Stimulated activated CD8-positive, alpha-beta memory T cell treated with anti-CD3 and anti-CD28 coated beads, Interleukin-2, amount 100 ng/mL, for 1 hour (primary cell): ENCODE data around the gene DLGAP5.
A peak's percentile ranks its signal among the peaks of the same experiment; 100 is the strongest.

Experiments used
- DNase-seq, 2 donors: peaks; one replicate each; pipeline ENCODE4 v3.0.0-alpha.2; 2020; ENCODE audit warnings: low read depth in 2 of 2

The DLGAP5 gene

GRCh38 chr14:55180434-55180833 lies 11.0 kb downstream of the DLGAP5 start:
- no peak for DNase-seq

GRCh38 chr14:55180006-55180405 lies 11.4 kb downstream of the DLGAP5 start:
- DNase-seq, result no peak

GRCh38 chr14:55170526-55170925 lies 20.9 kb downstream of the DLGAP5 start:
- no peak for DNase-seq

GRCh38 chr14:55160989-55161388 lies 30.4 kb downstream of the DLGAP5 start:
- no peak for DNase-seq

- no peak for DNase-seq
These were observed 33.0 kb downstream of the DLGAP5 start for GRCh38 chr14:55158412-55158811.

- DNase-seq, result no peak
These were observed 34.3 kb downstream of the DLGAP5 start for GRCh38 chr14:55157080-55157479.

GRCh38 chr14:55153951-55154350 lies 37.4 kb downstream of the DLGAP5 start:
- no peak for DNase-seq

GRCh38 chr14:55152052-55152753 lies 39.2 kb downstream of the DLGAP5 start:
- DNase-seq, result no peak

GRCh38 chr14:55151601-55152000 lies 39.8 kb downstream of the DLGAP5 start:
- DNase-seq, result no peak

- no peak for DNase-seq
These were observed 45.0 kb downstream of the DLGAP5 start for GRCh38 chr14:55146425-55146824.

- no peak for DNase-seq
These were observed 48.9 kb downstream of the DLGAP5 start for GRCh38 chr14:55142466-55142865.

- DNase-seq, result no peak
These were observed 49.6 kb downstream of the DLGAP5 start for GRCh38 chr14:55141825-55142224.

- no peak for DNase-seq
These were observed 51.5 kb downstream of the DLGAP5 start for GRCh38 chr14:55139696-55140509.

- DNase-seq, result no peak
These were observed 52.2 kb downstream of the DLGAP5 start for GRCh38 chr14:55139141-55139540.

- DNase-seq, result no peak
These were observed 53.3 kb downstream of the DLGAP5 start for GRCh38 chr14:55138091-55138490.

GRCh38 chr14:55136885-55137786 lies 54.2 kb downstream of the DLGAP5 start:
- no peak for DNase-seq

GRCh38 chr14:55136241-55136640 lies 55.1 kb downstream of the DLGAP5 start:
- DNase-seq, result no peak

GRCh38 chr14:55133416-55133815 lies 58.0 kb downstream of the DLGAP5 start:
- no peak for DNase-seq

GRCh38 chr14:55131370-55132137 lies 59.8 kb downstream of the DLGAP5 start:
- DNase-seq, result no peak

- DNase-seq, result no peak
These were observed 61.2 kb downstream of the DLGAP5 start for GRCh38 chr14:55130196-55130550.

- peak; percentile 13 to 21 for DNase-seq
These were observed 61.8 kb downstream of the DLGAP5 start for GRCh38 chr14:55129428-55130195.
